Bronchial epithelial cell (primary cell): ENCODE measurements around the gene GNG13. TPM values are rescaled to one million over a fixed set of nuclear protein-coding genes. Genes with fewer than 3 reads are reported as not detected.

Experiments used
- DNase-seq: peaks from one replicate; pipeline ENCODE4 v3.0.0-alpha.2; 2010; ENCODE audit warnings: low read depth
- FAIRE-seq: peaks from 2 replicates; lab custom pipeline; 2011; peaks lifted over from hg19 to GRCh38; lab: Jason Lieb, UNC
- H3K27me3 ChIP-seq: 2 replicates; pipeline ENCODE4 v1.5.1; 2011; ENCODE audit warnings: low read length; ENCODE audit not compliant: control insufficient read depth, insufficient read depth
- H3K36me3 ChIP-seq: 2 replicates; pipeline ENCODE4 v1.5.1; 2011; ENCODE audit warnings: low read length; ENCODE audit not compliant: control insufficient read depth, insufficient read depth
- H3K4me3 ChIP-seq: 2 replicates; pipeline ENCODE4 v1.5.1; 2011; ENCODE audit warnings: mild to moderate bottlenecking, low read depth, low read length, control low read depth
- total RNA-seq: library from RNA; depleted of rRNA; stranded (reverse); fragments of >200 nt; gene quantifications from 2 replicates; pipeline ENCODE4 v1.2.1, GENCODE V29; 2014
- TF ChIP-seq, protein P1 (sequence below): IDR thresholded peaks from 2 replicates; pipeline ENCODE4 v1.5.1; 2011; ENCODE audit warnings: mild to moderate bottlenecking, moderate library complexity, low read length, control low read depth, inconsistent platforms; ENCODE audit not compliant: insufficient read depth, severe bottlenecking

The GNG13 gene
- total RNA-seq, 1 donor from 2014 or later, result not detected

DNA sequence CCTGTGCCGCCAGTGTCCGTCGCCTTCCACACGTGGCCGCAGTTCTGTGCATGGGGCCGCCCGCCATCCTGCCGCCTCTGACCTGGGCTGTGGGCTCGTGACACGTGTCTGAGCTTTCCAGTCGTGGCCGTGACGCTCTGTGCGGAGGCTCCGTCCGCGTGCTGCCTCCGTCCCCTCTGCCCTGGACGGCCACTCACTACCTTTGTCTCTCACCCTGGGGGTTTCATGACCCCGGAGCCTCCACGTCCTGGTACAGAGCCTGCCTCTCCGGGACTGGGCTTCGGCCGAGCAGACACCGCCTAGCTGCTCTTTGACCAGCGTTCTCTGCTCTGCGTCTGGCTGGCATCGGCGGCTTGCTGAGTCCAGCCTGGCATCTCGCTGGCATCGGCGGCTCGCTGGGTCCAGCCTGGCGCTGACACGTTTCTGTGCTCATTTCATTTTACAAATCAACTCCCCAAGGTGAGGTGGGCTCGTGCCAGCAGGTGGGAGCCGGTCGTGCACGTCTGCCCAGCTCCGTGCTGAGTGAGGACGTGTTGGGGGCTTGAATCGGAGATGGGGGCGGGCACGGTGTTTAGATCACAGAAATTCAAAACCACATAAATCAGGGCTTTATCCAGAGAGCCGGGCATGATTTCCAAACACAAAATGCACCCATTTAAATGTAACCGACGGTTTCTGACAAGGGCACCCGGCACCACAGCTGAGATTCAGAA, 44.3 kb upstream of the GNG13 start:
- TF ChIP-seq, protein P1, sequence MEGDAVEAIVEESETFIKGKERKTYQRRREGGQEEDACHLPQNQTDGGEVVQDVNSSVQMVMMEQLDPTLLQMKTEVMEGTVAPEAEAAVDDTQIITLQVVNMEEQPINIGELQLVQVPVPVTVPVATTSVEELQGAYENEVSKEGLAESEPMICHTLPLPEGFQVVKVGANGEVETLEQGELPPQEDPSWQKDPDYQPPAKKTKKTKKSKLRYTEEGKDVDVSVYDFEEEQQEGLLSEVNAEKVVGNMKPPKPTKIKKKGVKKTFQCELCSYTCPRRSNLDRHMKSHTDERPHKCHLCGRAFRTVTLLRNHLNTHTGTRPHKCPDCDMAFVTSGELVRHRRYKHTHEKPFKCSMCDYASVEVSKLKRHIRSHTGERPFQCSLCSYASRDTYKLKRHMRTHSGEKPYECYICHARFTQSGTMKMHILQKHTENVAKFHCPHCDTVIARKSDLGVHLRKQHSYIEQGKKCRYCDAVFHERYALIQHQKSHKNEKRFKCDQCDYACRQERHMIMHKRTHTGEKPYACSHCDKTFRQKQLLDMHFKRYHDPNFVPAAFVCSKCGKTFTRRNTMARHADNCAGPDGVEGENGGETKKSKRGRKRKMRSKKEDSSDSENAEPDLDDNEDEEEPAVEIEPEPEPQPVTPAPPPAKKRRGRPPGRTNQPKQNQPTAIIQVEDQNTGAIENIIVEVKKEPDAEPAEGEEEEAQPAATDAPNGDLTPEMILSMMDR, result no peak
- Histone ChIP-seq H3K27me3 (no peaks in the 10 kb centered on the region), H3K4me3 (no peak overlapping the region), H3K36me3 (no peaks in the 10 kb centered on the region)
- DNase-seq (no peak), FAIRE-seq (no peak)

DNA sequence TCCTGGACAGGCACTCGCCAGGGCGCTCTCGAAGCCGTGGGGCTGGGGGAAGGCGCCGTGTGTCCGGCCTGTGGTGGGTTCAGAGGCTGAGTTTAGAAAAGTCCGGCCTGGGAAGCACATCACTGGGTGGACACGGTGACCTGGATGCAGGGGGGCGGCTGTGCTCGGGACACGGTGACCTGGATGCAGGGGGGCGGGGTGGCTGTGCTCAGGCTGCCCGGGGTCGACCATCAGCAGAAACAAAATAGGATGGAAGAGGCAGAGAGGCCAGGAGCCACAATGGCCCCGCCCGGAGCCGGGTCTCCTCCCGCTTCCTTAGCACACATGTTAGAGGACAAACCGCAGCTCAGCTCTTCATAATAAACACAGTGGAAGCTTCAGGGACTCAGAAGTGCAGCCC, 43.2 kb upstream of the GNG13 start:
- no peak for FAIRE-seq

DNA sequence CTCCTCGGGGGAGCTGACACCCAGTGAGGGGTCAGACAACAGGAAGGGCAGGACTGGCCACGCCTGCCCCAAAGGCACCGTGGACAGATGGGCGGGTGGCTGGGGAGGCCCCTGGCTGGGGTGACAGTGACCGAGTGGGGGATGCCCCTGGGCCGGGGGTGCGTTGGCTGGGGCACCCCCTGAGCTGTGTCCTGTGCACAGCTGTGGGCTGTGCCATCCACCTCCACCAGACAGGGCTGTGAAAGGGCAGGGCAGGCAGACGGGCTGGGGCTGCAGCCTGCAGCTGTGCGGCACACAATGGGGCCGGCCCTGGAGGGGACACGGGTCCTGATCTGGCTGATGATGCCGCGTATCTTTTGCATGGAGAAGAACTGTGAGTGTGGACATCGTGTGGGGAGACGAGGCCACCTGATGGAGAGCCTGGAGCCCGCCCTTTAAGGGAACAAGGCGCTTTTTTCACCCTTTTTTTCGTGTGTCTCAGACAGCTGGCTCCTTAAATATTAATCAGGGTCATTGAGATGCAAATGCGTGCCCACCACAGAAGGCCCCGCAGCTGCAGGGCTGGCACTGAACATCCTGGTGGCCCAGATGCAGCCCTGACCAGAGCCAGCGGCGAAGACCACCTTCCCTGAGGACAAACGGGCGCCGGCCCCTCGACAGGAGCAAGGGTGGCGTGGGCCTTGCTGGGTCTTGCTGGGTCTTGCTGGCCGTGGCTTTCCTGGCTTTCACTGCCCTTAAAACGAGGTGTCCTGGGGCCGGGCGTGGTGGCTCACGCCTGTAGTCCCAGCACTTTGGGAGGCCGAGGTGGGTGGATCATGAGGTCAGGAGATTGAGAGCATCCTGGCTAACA, 42.4 kb upstream of the GNG13 start:
- TF ChIP-seq, protein P1, result no peak
- Histone ChIP-seq H3K36me3 (no peaks in the 10 kb centered on the region), H3K4me3 (no peak overlapping the region), H3K27me3 (no peaks in the 10 kb centered on the region)
- DNase-seq (no peak), FAIRE-seq (no peak)

More for the DNA sequence above, 43.2 kb upstream of the GNG13 start:
- TF ChIP-seq, protein P1, result no peak
- Histone ChIP-seq H3K4me3 (no peak overlapping the region), H3K36me3 (no peaks in the 10 kb centered on the region), H3K27me3 (no peaks in the 10 kb centered on the region)
- DNase-seq, result no peak

DNA sequence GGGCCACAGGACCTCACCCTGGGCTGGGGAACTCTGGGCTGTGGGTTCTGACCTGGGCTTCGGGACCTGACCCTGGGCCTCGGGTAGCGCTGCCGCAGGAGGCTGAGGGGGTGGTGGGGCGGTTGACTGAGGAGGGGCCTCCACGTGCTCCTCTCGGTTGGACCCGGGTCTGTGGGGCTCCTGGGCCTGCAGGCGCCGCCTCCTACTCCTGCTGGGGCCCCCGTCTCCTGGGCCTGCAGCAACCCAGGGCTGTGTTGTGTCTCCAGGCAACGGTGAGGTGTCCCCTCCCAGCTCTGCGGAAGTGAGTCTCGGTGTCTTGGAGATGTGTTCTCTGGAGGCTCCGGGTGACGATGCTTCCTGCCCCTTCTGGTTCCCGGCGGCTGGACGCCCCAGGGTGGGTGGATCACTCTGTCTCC, 41.5 kb upstream of the GNG13 start:
- no peak for FAIRE-seq

DNA sequence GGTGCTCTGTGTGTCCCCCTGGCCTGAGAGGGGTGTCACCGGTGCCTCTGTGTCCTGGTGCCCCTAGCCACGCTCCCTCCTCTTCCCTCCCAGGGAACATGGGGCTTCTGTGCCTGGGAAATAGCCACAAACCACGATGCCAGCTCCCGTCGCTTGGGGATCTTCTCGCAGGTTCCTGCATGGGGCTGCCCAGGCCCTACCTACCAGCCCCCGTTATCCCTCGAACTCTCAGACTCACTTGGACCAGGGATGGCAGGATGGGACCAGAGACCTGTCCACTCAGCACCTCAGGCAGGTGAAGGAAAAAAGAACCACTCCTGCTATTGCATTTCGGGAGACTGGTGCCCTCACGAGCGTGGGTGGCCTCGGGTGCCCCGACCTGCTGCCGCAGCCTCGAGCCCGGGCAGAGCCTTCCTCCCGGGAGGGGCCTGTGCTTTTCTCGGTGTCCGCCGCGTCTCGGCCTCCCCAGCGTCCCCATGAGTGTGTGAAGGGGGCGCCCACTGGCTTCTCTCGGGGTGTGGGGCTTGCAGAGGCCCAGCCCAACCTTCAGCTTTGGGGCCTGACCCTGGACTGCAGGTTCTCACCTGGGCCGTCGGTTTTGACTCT, 41.0 kb upstream of the GNG13 start:
- FAIRE-seq, result no peak
- no peaks in the 10 kb centered on the region for H3K36me3 ChIP-seq
- H3K27me3 ChIP-seq, result no peaks in the 10 kb centered on the region
- TF ChIP-seq, protein P1, result no peak
- no peak overlapping the region for H3K4me3 ChIP-seq
- DNase-seq, result no peak

More for the DNA sequence above, 41.5 kb upstream of the GNG13 start:
- H3K36me3 ChIP-seq, result no peaks in the 10 kb centered on the region
- H3K4me3 ChIP-seq, result no peak overlapping the region
- TF ChIP-seq, protein P1, result no peak
- no peaks in the 10 kb centered on the region for H3K27me3 ChIP-seq
- DNase-seq, result no peak
